GM23248 (cell line): ENCODE results near the gene SMARCC1. TPM values are rescaled to one million over a fixed set of nuclear protein-coding genes. Genes with fewer than 3 reads are reported as not detected.

Experiments
- DNase-seq: peaks from one replicate; pipeline ENCODE4 v3.0.0-alpha.2; 2015
- H2AFZ ChIP-seq: fragments of 200-600 bp; sonication (generic); 2 replicates; pipeline ENCODE4 v1.6.1; 2016; ENCODE audit warnings: antibody characterized with exemption
- H3F3A ChIP-seq: fragments of 200-600 bp; sonication (generic); 2 replicates; pipeline ENCODE4 v1.6.1; 2016; ENCODE audit warnings: mild to moderate bottlenecking, antibody characterized with exemption, mixed run types; ENCODE audit not compliant: insufficient read depth
- H3K27ac ChIP-seq: fragments of 200-600 bp; sonication (generic); 2 replicates; pipeline ENCODE4 v1.5.1; 2016; ENCODE audit warnings: mild to moderate bottlenecking
- H3K27me3 ChIP-seq: fragments of 200-600 bp; sonication (generic); replicated peaks from 2 replicates; pipeline ENCODE4 v1.6.1; 2016; ENCODE audit warnings: mild to moderate bottlenecking; ENCODE audit not compliant: insufficient read depth
- H3K36me3 ChIP-seq: fragments of 200-600 bp; sonication (generic); 2 replicates; pipeline ENCODE4 v1.6.1; 2016; ENCODE audit warnings: low read depth, mild to moderate bottlenecking
- H3K4me1 ChIP-seq: fragments of 200-600 bp; sonication (generic); 2 replicates; pipeline ENCODE4 v1.6.1; 2016; ENCODE audit warnings: mild to moderate bottlenecking; ENCODE audit not compliant: insufficient read depth
- H3K4me2 ChIP-seq: fragments of 200-600 bp; sonication (generic); one replicate; pipeline ENCODE4 v1.6.1; 2016; ENCODE audit warnings: mild to moderate bottlenecking; ENCODE audit not compliant: unreplicated experiment
- H3K4me3 ChIP-seq: fragments of 200-600 bp; sonication (generic); 2 replicates; pipeline ENCODE4 v1.5.1; 2016; ENCODE audit warnings: mild to moderate bottlenecking
- H3K79me2 ChIP-seq: fragments of 200-600 bp; sonication (generic); 2 replicates; pipeline ENCODE4 v1.6.1; 2016; ENCODE audit warnings: mild to moderate bottlenecking; ENCODE audit not compliant: insufficient read depth
- H3K9ac ChIP-seq: fragments of 200-600 bp; sonication (generic); 2 replicates; pipeline ENCODE4 v1.6.1; 2016; ENCODE audit warnings: mild to moderate bottlenecking
- H3K9me2 ChIP-seq: fragments of 200-600 bp; sonication (generic); 2 replicates; pipeline ENCODE4 v1.6.1; 2016; ENCODE audit warnings: mixed run types, mild to moderate bottlenecking, moderate library complexity; ENCODE audit not compliant: insufficient read depth
- H3K9me3 ChIP-seq: fragments of 200-600 bp; sonication (generic); one replicate; pipeline ENCODE4 v1.6.1; 2017; ENCODE audit warnings: low read depth
- H4K20me1 ChIP-seq: fragments of 200-600 bp; sonication (generic); 2 replicates; pipeline ENCODE4 v1.6.0; 2016; ENCODE audit not compliant: insufficient read depth
- EZH2 ChIP-seq: fragments of 200-600 bp; sonication (generic); IDR thresholded peaks from 2 replicates; pipeline ENCODE4 v1.6.1; 2018; ENCODE audit warnings: antibody characterized with exemption, mild to moderate bottlenecking; ENCODE audit not compliant: insufficient read depth, poor library complexity, severe bottlenecking
- EZH2phosphoT487 ChIP-seq: fragments of 200-600 bp; sonication (generic); IDR thresholded peaks from 2 replicates; pipeline ENCODE4 v1.6.1; 2018; ENCODE audit warnings: antibody characterized with exemption, moderate library complexity, mild to moderate bottlenecking, low read depth; ENCODE audit not compliant: insufficient read depth
- WGBS, 2 experiments: methylation state at CpG; one replicate each; pipeline ENCODE4 v1.1.6; 2015 to 2017; ENCODE audit warnings: low lambda C conversion rate in 2 of 2, low coverage in 1 of 2; ENCODE audit errors: missing lambda C conversion rate in 2 of 2; 5-methylcytosine and 5-hydroxymethylcytosine counted together
- in situ Hi-C: fragments of 300-500 bp; cut with MboI; formaldehyde crosslinking; loops from 2 replicates; pipeline ENCODE4 v1.15.0; 2020
- polyA plus RNA-seq: library from polyadenylated mRNA; unstranded; fragments of >200 nt; fragmentation: Nextera tagmentation; extraction: Ambion mirVana; gene quantifications from 2 replicates; pipeline ENCODE4 v1.2.1, GENCODE V29; 2016
- total RNA-seq: library from RNA; depleted of rRNA; stranded (reverse); fragments of >200 nt; shearing (Covaris generic); gene quantifications from 2 replicates; pipeline ENCODE4 v1.2.3, GENCODE V29; 2014

The SMARCC1 gene
- total and polyA plus RNA-seq, 2 experiments from 2014 or later, result 31.5 to 40.9 TPM

GRCh38 chr3:47778746-47779145 lies 2.9 kb downstream of the SMARCC1 start:
- Histone ChIP-seq H3F3A (peaks cover 35% of the 10 kb centered on the region), H3K4me2 (peak overlapping the region; percentile 94), H3K27ac (no peak overlapping the region), H3K9ac (no peak overlapping the region), H3K9me3 (no peaks in the 10 kb centered on the region), H3K27me3 (no peaks in the 10 kb centered on the region), H3K79me2 (peaks cover 82% of the 10 kb centered on the region), H4K20me1 (peaks cover 5% of the 10 kb centered on the region; the same call in 1 of the 2 replicates), H3K9me2 (no peaks in the 10 kb centered on the region), H3K4me1 (peaks cover 19% of the 10 kb centered on the region), H2AFZ (no peak overlapping the region), H3K36me3 (no peaks in the 10 kb centered on the region), H3K4me3 (no peak overlapping the region)
- WGBS, 2 experiments, result 97 to 98% methylated on average over 3 of the region's 3 CpGs
- TF ChIP-seq EZH2, result no peak
- TF ChIP-seq EZH2phosphoT487, result no peak
- in situ Hi-C loops, result no loop called here
- DNase-seq, result no peak

DNA sequence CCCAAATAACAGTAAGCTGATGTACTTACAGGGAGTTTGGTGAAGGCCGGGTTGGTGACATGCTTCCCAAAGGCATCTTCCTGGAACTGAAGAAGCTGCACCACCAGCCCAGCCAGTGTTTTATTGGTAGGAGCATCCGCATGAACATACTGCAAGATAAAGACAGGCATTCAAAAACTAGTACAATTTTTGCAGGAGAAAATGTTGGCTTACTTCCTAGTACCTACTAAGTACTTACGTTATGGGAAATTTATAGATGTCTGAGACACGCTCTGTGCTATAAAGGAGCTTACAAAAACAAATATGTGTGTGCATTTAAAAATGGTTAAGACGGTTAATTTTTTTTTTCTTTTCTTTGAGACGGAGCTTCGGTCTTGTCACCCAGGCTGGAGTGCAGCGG lies 8.9 kb downstream of the SMARCC1 start:
- peaks cover 10% of the 10 kb centered on the region; the same call in 1 of the 2 replicates for H3K36me3 ChIP-seq
- no peak overlapping the region for H3K9ac ChIP-seq
- H4K20me1 ChIP-seq, result peaks cover 5% of the 10 kb centered on the region; the same call in 1 of the 2 replicates
- H3K4me2 ChIP-seq, result no peak overlapping the region
- H3F3A ChIP-seq, result no peaks in the 10 kb centered on the region
- peaks cover 100% of the 10 kb centered on the region for H3K79me2 ChIP-seq
- no peak overlapping the region for H3K4me3 ChIP-seq
- DNase-seq, result no peak
- no peaks in the 10 kb centered on the region for H3K27me3 ChIP-seq
- no peak for TF ChIP-seq EZH2
- no peak for TF ChIP-seq EZH2phosphoT487
- H3K27ac ChIP-seq, result no peak overlapping the region
- no peaks in the 10 kb centered on the region for H3K9me2 ChIP-seq
- in situ Hi-C loops, result no loop called here
- WGBS, 2 experiments, result 90 to 92% methylated on average over 8 of the region's 8 CpGs
- no peaks in the 10 kb centered on the region for H3K9me3 ChIP-seq
- no peak overlapping the region for H2AFZ ChIP-seq
- no peaks in the 10 kb centered on the region for H3K4me1 ChIP-seq

DNA sequence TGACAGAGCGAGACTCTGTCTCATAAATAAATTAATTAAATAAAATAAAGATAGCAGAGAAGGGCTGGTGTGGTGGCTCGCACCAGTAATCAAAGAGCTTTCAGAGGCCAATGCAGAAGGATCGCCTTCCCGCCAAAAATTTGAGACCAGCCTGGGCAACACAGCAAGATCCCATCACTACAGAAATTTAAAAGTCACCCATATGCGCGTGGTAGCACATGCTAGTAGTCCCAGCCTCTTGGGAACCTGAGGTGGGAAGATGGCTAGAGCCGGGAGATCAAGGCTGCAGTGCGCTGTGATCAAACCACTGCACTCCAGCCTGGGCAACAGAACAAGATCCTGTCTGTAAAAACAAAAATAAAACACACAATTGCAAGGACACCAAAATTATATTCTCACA lies 9.6 kb downstream of the SMARCC1 start:
- Histone ChIP-seq H2AFZ (no peak overlapping the region), H3K9ac (no peak overlapping the region), H3K27me3 (no peaks in the 10 kb centered on the region), H4K20me1 (peaks cover 5% of the 10 kb centered on the region; the same call in 1 of the 2 replicates), H3F3A (no peaks in the 10 kb centered on the region), H3K9me2 (no peaks in the 10 kb centered on the region), H3K9me3 (no peaks in the 10 kb centered on the region), H3K4me1 (no peaks in the 10 kb centered on the region), H3K4me2 (no peak overlapping the region), H3K36me3 (peaks cover 10% of the 10 kb centered on the region; the same call in 1 of the 2 replicates), H3K4me3 (no peak overlapping the region), H3K27ac (no peak overlapping the region), H3K79me2 (peaks cover 100% of the 10 kb centered on the region)
- in situ Hi-C loops, result no loop called here
- DNase-seq, result no peak
- TF ChIP-seq EZH2, result no peak
- TF ChIP-seq EZH2phosphoT487, result no peak
- WGBS, 2 experiments, result 97 to 98% methylated on average over 8 of the region's 8 CpGs

GRCh38 chr3:47766186-47766585 lies 15.5 kb downstream of the SMARCC1 start:
- no peak overlapping the region for H3K27ac ChIP-seq
- H4K20me1 ChIP-seq, result no peaks in the 10 kb centered on the region
- H3K9ac ChIP-seq, result no peak overlapping the region
- no peak overlapping the region for H3K4me2 ChIP-seq
- DNase-seq, result no peak
- 88 to 89% methylated on average over 4 of the region's 4 CpGs for WGBS, 2 experiments
- H3F3A ChIP-seq, result no peaks in the 10 kb centered on the region
- peaks cover 100% of the 10 kb centered on the region for H3K79me2 ChIP-seq
- no peak overlapping the region for H3K4me3 ChIP-seq
- no peaks in the 10 kb centered on the region for H3K9me3 ChIP-seq
- no peaks in the 10 kb centered on the region for H3K9me2 ChIP-seq
- H3K4me1 ChIP-seq, result 0 out of 2 replicates have a peak, but pooled peaks cover 5% of the 10 kb centered on the region
- no peaks in the 10 kb centered on the region for H3K27me3 ChIP-seq
- no peak overlapping the region for H2AFZ ChIP-seq
- TF ChIP-seq EZH2 (no peak), EZH2phosphoT487 (no peak)
- H3K36me3 ChIP-seq, result 0 out of 2 replicates have a peak, but pooled peaks cover 10% of the 10 kb centered on the region
- in situ Hi-C loops, result no loop called here
